HG02623 (cell line): Measurements from ENCODE around the gene ROBO1.
"Not testable (repeated sequence)": the region's sequence is repeated elsewhere in the genome, so short reads cannot be mapped to it uniquely, and the experiment has no call there.

Experiments used
- ATAC-seq: cut with Tn5 transposase; IDR thresholded peaks from one replicate; pipeline ENCODE4 v1.9.1; 2021; ENCODE audit warnings: moderate library complexity; ENCODE audit not compliant: unreplicated experiment

Gene ROBO1

GRCh38 chr3:79325833-79326383 lies 441.9 kb downstream of the ROBO1 start:
- ATAC-seq: not testable (repeated sequence)

- ATAC-seq: no peak
Measured at GRCh38 chr3:79317551-79318518, 450.0 kb downstream of the ROBO1 start.

GRCh38 chr3:79314962-79315361 lies 452.8 kb downstream of the ROBO1 start:
- no peak for ATAC-seq

GRCh38 chr3:79314544-79314943 lies 453.3 kb downstream of the ROBO1 start:
- ATAC-seq: no peak

GRCh38 chr3:79310016-79310415 lies 457.8 kb downstream of the ROBO1 start:
- ATAC-seq: no peak

- ATAC-seq: no peak
Measured at GRCh38 chr3:79306934-79307570, 460.7 kb downstream of the ROBO1 start.

- ATAC-seq: not testable (repeated sequence)
Measured at GRCh38 chr3:79299949-79300635, 467.7 kb downstream of the ROBO1 start.

GRCh38 chr3:79297245-79297960 lies 470.4 kb downstream of the ROBO1 start:
- no peak for ATAC-seq

- no peak for ATAC-seq
Measured at GRCh38 chr3:79286882-79287281, 480.9 kb downstream of the ROBO1 start.

GRCh38 chr3:79285871-79286270 lies 481.9 kb downstream of the ROBO1 start:
- ATAC-seq: no peak

- ATAC-seq: no peak
Measured at GRCh38 chr3:79285380-79285779, 482.4 kb downstream of the ROBO1 start.

GRCh38 chr3:79284781-79285180 lies 483.0 kb downstream of the ROBO1 start:
- no peak for ATAC-seq

GRCh38 chr3:79278681-79279080 lies 489.1 kb downstream of the ROBO1 start:
- no peak for ATAC-seq

GRCh38 chr3:79268422-79268821 lies 499.4 kb downstream of the ROBO1 start:
- ATAC-seq: no peak

- no peak for ATAC-seq
Measured at GRCh38 chr3:79264892-79265291, 502.9 kb downstream of the ROBO1 start.

- no peak for ATAC-seq
Measured at GRCh38 chr3:79263423-79263822, 504.4 kb downstream of the ROBO1 start.

- ATAC-seq: no peak
Measured at GRCh38 chr3:79258479-79258878, 509.3 kb downstream of the ROBO1 start.

GRCh38 chr3:79257791-79258190 lies 510.0 kb downstream of the ROBO1 start:
- ATAC-seq: no peak

GRCh38 chr3:79255702-79256101 lies 512.1 kb downstream of the ROBO1 start:
- ATAC-seq: no peak

GRCh38 chr3:79255292-79255691 lies 512.5 kb downstream of the ROBO1 start:
- no peak for ATAC-seq

GRCh38 chr3:79253704-79254103 lies 514.1 kb downstream of the ROBO1 start:
- no peak for ATAC-seq
